Panc1 (cell line): Measurements from ENCODE around the gene RPAP2.

ENCODE experiments used
- CTCF ChIP-seq: fragments of 450-650 bp; IDR thresholded peaks from 2 replicates; pipeline ENCODE4 v1.5.1; 2017; ENCODE audit warnings: mild to moderate bottlenecking
- TCF7L2 ChIP-seq: IDR thresholded peaks from 2 replicates; pipeline ENCODE4 v1.6.1; 2011; ENCODE audit warnings: mild to moderate bottlenecking, low read depth, low read length, inconsistent platforms

GRCh38 chr1:92327794-92328193 lies 28.9 kb downstream of the RPAP2 start:
- TF ChIP-seq TCF7L2: no peak
- no peak for TF ChIP-seq CTCF
